Fibroblast of villous mesenchyme (primary cell): ENCODE results near the gene MCL1. TPM values are rescaled to one million over a fixed set of nuclear protein-coding genes. Genes with fewer than 3 reads are reported as not detected.

Experiments
- DNase-seq: peaks from one replicate; pipeline ENCODE4 v3.0.0-alpha.2; 2010; ENCODE audit warnings: low read depth
- H3K4me3 ChIP-seq: 2 replicates; pipeline ENCODE4 v1.5.1; 2011; ENCODE audit warnings: low read depth, mild to moderate bottlenecking, low read length
- total RNA-seq: library from RNA; depleted of rRNA; stranded (reverse); fragments of >200 nt; gene quantifications from 2 replicates; pipeline ENCODE4 v1.2.3, GENCODE V29; 2012
- TF ChIP-seq, protein P1 (sequence below): IDR thresholded peaks from 2 replicates; pipeline ENCODE4 v1.5.1; 2012; ENCODE audit warnings: low read depth, mild to moderate bottlenecking, low read length; ENCODE audit not compliant: insufficient read depth

Gene MCL1
- total RNA-seq, 1 donor = 272 TPM

DNA sequence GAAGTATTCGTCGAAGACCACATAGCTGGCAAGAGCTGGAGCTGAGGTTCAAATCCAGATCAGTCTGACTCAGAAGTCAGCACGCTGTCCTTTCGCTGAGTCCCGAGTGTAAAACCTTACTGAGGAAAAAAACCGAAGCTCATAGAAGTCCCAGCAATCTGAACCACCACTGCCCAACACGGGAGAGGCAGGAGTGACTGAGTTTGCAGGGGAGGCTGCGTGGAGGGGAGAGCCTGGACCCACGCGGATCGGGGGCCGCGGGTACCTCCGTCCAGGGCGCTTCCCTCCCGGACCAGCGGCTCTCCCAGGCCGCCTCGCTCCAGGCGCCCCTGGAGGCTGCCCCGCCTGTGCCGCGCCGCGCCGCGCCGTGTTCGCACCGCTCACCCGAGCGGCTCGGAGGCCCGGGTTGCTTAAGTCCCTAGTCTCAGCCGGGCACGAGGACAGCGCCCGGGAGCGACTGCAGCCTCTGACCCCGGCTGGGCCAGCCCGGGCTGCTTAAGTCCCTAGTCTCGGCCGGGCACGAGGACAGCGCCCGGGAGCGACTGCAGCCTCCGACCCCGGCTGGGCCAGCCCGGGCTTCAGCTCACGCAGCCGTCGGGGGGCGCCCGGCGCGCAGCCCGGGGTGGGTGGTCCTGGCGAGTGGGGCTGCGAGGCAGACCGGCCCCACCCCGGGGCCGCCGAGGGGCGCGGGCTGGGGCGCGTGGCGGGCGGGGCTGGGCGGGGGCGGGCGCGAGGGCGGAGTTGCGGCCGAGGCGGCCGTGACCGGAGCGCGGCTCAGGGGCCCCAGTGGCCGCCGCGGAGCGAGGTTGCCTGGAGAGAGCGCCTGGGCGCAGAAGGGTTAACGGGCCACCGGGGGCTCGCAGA is 30.5 kb downstream of the MCL1 start, which contains the start of gene ADAMTSL4:
TSS of gene ADAMTSL4 (plus strand) at position 777 of the 864 bp plus-strand sequence. CDS start 2,881 bp downstream, outside the sequence.
- peak within 1 kb of the TSS; percentile 64 for H3K4me3 ChIP-seq
- DNase-seq = peak; percentile 89
- TF ChIP-seq, protein P1, sequence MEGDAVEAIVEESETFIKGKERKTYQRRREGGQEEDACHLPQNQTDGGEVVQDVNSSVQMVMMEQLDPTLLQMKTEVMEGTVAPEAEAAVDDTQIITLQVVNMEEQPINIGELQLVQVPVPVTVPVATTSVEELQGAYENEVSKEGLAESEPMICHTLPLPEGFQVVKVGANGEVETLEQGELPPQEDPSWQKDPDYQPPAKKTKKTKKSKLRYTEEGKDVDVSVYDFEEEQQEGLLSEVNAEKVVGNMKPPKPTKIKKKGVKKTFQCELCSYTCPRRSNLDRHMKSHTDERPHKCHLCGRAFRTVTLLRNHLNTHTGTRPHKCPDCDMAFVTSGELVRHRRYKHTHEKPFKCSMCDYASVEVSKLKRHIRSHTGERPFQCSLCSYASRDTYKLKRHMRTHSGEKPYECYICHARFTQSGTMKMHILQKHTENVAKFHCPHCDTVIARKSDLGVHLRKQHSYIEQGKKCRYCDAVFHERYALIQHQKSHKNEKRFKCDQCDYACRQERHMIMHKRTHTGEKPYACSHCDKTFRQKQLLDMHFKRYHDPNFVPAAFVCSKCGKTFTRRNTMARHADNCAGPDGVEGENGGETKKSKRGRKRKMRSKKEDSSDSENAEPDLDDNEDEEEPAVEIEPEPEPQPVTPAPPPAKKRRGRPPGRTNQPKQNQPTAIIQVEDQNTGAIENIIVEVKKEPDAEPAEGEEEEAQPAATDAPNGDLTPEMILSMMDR = peak; percentile 28

DNA sequence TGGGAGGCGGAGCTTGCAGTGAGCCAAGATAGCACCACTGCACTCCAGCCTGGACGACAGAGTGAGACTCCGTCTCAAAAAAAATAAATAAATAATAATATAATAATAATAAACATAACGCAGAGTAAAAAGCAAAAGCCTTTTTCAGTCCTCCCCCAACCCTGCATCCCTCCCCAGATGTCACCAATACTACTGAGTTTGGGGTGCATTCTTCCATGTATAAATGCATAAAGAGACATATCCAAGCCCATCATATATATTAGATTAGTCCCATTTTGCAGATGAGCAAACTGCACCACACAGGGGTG is 31.1 kb downstream of the MCL1 start:
- TF ChIP-seq, protein P1 = no peak
- H3K4me3 ChIP-seq = peak overlapping the region; percentile 64
- no peak for DNase-seq

DNA sequence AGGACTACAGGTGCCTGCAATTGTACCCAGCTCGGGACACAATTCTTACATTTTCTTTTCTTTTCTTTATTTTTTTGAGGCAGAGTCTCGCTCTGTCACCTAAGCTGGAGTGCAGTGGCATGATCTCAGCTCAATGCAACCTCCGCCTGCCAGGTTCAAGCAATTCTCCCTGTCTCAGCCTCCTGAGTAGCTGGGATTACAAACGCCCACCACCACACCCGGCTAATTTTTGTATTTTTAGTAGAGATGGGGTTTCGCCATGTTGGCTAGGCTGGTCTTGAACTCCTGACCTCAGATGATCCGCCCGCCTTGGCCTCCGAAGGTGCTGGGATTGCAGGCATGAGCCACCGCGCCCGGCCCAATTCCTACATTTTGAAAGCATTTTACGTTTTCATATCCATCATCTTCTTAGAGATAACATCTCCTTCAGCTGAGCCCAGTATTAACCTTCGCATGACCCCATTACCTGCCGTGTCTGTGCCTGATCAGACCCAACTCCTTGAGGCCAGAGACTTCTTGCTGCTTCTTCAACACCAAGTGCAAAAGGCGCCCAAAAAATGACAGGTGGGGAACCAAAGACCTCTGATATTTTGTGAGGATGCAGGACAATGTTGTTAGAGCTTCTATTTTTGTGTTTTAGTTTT is 33.0 kb downstream of the MCL1 start:
- TF ChIP-seq, protein P1 = no peak
- no peak overlapping the region for H3K4me3 ChIP-seq
- DNase-seq = no peak

DNA sequence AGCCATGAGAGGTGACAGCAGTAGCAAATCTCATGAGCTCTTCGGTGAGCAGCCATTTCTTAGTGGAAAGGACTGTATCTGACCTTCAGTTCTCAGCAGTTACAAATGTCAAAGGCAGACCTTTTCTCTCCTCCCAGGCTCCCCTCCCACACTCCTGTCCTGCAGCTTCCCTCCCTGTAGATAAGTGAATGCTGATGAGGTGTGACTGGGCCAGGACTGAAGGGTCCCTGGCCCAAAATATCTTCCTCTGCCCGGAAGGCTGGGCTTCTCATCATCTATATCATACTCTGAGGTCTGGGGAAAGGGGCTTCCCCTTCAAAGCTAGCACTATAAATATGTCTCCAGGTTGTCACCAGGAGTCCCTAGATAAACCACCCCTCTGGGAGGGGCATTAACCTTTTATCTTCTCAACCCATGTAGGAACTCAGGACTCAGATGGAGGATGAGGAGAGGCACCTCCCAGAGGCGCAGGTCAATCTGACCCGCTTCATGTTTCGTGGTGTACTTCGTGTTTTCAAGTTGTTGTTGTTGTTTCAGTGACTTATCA is 33.9 kb downstream of the MCL1 start:
- H3K4me3 ChIP-seq = no peak overlapping the region
- TF ChIP-seq, protein P1 = no peak
- no peak for DNase-seq

DNA sequence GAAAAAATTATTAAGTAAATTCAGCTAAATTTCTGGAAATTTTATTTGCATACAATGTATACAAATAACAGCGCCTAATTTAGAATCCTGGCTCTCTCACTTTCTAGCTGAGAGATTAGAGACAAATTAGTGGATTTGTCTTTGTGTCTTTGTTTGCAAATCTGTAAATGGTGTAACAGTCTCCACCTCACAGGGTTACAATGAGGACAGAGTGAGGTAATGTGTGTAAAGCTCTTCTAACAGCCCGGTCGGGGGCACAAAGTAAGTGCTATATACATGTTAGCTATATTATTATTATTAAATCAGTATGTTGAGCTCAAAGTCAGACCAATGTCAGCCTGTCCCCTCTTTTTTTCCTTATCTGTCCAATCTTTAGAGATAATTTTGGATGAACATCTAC is 35.2 kb downstream of the MCL1 start:
- H3K4me3 ChIP-seq = no peak overlapping the region
- no peak for DNase-seq
- TF ChIP-seq, protein P1 = no peak

DNA sequence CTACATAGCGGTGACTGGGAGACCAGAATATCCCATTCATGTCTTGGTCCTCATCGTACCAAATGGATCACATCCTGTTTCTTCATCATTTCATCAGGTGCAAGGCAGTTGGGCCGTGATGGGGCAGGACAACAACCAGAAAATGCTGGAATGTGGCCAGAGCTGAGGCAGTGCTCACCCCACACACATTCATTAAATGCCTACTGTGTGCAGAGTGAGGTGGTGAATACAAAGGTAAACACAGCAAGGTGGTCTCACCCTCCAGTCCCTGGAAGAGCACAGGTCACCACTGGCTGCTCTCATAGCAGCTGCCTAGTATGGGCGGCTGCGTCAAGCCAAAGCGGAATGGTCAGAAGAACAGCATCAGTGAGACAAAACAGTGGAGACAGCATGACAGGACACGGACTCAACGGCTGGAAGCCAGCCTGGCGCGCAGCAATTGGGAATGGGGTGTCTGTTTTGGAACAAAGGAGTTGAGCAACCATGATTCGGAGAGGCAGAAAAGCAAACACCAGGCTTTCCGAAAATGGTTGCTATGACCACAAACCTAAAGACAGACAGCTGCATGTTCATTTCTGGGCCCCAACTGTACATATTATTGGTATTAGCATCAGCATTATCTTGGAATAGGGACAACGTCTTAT is 35.8 kb downstream of the MCL1 start:
- DNase-seq = no peak
- no peak overlapping the region for H3K4me3 ChIP-seq
- TF ChIP-seq, protein P1 = no peak
